ENCODE measurements around the gene NLRP12.
"Not testable (repeated sequence)": the region's sequence is repeated elsewhere in the genome, so short reads cannot be mapped to it uniquely, and the experiment has no call there.

Gene NLRP12

GRCh38 chr19:53768401-53768800, 55.7 kb downstream of the NLRP12 start:
- TF ChIP-seq EZH2phosphoT487 (conservative IDR thresholded peaks at IDR 0.05; ENCODE audit: low read length) = no peak
- TF ChIP-seq, protein P1, sequence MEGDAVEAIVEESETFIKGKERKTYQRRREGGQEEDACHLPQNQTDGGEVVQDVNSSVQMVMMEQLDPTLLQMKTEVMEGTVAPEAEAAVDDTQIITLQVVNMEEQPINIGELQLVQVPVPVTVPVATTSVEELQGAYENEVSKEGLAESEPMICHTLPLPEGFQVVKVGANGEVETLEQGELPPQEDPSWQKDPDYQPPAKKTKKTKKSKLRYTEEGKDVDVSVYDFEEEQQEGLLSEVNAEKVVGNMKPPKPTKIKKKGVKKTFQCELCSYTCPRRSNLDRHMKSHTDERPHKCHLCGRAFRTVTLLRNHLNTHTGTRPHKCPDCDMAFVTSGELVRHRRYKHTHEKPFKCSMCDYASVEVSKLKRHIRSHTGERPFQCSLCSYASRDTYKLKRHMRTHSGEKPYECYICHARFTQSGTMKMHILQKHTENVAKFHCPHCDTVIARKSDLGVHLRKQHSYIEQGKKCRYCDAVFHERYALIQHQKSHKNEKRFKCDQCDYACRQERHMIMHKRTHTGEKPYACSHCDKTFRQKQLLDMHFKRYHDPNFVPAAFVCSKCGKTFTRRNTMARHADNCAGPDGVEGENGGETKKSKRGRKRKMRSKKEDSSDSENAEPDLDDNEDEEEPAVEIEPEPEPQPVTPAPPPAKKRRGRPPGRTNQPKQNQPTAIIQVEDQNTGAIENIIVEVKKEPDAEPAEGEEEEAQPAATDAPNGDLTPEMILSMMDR (IDR thresholded peaks at IDR 0.05; ENCODE audit: insufficient read depth, low read length, poor library complexity, severe bottlenecking) = no peak
- no peaks in the 10 kb centered on the region for H3K27me3 ChIP-seq (ENCODE audit: low read length)
- H3K4me2 ChIP-seq (ENCODE audit: low read depth, low read length, poor library complexity, severe bottlenecking) = no peak overlapping the region

DNA sequence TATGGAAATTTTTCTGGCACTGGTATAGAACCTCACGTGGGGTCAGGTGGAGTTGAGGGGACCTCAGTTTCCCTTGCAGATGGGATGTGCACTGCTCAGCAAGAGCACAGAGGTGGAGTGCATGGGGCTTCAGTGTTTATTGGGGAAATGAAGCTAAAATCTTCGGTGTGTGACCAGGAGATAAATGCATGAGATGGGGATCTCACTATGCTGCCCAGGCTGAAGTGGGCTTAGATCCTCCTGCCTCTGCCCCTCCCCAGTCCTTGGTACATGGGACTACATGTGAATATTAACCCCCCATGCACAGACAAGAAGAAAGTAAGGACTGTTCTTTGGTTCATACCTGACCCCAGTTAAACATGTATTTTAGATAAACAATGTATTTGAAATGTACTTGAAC, 65.1 kb downstream of the NLRP12 start:
- H3K9me3 ChIP-seq (ENCODE audit: insufficient read depth, low read length); H2AFZ ChIP-seq (ENCODE audit: low read depth, low read length, severe bottlenecking); H3K27me3 ChIP-seq (ENCODE audit: low read length); H4K20me1 ChIP-seq (ENCODE audit: low read depth, low read length); H3K79me2 ChIP-seq (ENCODE audit: insufficient read depth, low read length); H3K36me3 ChIP-seq (ENCODE audit: low read length); H3K4me2 ChIP-seq (ENCODE audit: low read depth, low read length, poor library complexity, severe bottlenecking); H3K4me3 ChIP-seq (ENCODE audit: insufficient read depth, low read length, poor library complexity, severe bottlenecking); H3K9ac ChIP-seq (ENCODE audit: low read length); H3K9me2 ChIP-seq (replicated peaks; ENCODE audit: insufficient read depth, low read length); H3K27ac ChIP-seq (ENCODE audit: low read depth, low read length); H3F3A ChIP-seq (ENCODE audit: insufficient read depth): not testable (repeated sequence)

More at GRCh38 chr19:53768401-53768800, 55.7 kb downstream of the NLRP12 start:
- Histone ChIP-seq H2AFZ (ENCODE audit: low read depth, low read length, severe bottlenecking) (no peak overlapping the region), H3K9me3 (ENCODE audit: insufficient read depth, low read length) (no peaks in the 10 kb centered on the region), H3K9me2 (replicated peaks; ENCODE audit: insufficient read depth, low read length) (no peaks in the 10 kb centered on the region), H3K9ac (ENCODE audit: low read length) (no peak overlapping the region), H4K20me1 (ENCODE audit: low read depth, low read length) (no peaks in the 10 kb centered on the region), H3F3A (ENCODE audit: insufficient read depth) (no peaks in the 10 kb centered on the region), H3K36me3 (ENCODE audit: low read length) (no peaks in the 10 kb centered on the region), H3K27ac (ENCODE audit: low read depth, low read length) (no peak overlapping the region), H3K79me2 (ENCODE audit: insufficient read depth, low read length) (no peaks in the 10 kb centered on the region), H3K4me3 (ENCODE audit: insufficient read depth, low read length, poor library complexity, severe bottlenecking) (no peak overlapping the region)
